HUES64 (cell line): ENCODE results near the gene TSPAN9.
"Not testable (repeated sequence)": the region's sequence is repeated elsewhere in the genome, so short reads cannot be mapped to it uniquely, and the experiment has no call there.

Source experiments
- H3K27ac ChIP-seq: 2 replicates; pipeline ENCODE4 v1.7.0; 2013; ENCODE audit warnings: low read depth, low read length, inconsistent platforms
- H3K27me3 ChIP-seq: 2 replicates; pipeline ENCODE4 v1.6.1; 2013; ENCODE audit warnings: mild to moderate bottlenecking, low read length; ENCODE audit not compliant: insufficient read depth
- H3K36me3 ChIP-seq: 2 replicates; pipeline ENCODE4 v1.6.1; 2013; ENCODE audit warnings: mild to moderate bottlenecking, low read length; ENCODE audit not compliant: insufficient read depth
- H3K4me1 ChIP-seq: 2 replicates; pipeline ENCODE4 v1.6.1; 2013; ENCODE audit warnings: mild to moderate bottlenecking, low read length, moderate library complexity; ENCODE audit not compliant: insufficient read depth
- H3K4me3 ChIP-seq: 2 replicates; pipeline ENCODE4 v1.5.1; 2013; ENCODE audit warnings: mild to moderate bottlenecking, low read length, moderate library complexity
- H3K9ac ChIP-seq: 2 replicates; pipeline ENCODE4 v1.6.1; 2013; ENCODE audit warnings: mild to moderate bottlenecking, low read depth, low read length
- H3K9me3 ChIP-seq: 2 replicates; pipeline ENCODE4 v1.6.1; 2013; ENCODE audit warnings: low read depth, low read length; ENCODE audit not compliant: insufficient read depth
- WGBS: fragments of 150-250, 120-280 bp; methylation state at CpG from one replicate; pipeline ENCODE4 v1.1.7; 2013; ENCODE audit warnings: missing lambda C conversion rate; 5-methylcytosine and 5-hydroxymethylcytosine counted together

TSPAN9 gene

DNA sequence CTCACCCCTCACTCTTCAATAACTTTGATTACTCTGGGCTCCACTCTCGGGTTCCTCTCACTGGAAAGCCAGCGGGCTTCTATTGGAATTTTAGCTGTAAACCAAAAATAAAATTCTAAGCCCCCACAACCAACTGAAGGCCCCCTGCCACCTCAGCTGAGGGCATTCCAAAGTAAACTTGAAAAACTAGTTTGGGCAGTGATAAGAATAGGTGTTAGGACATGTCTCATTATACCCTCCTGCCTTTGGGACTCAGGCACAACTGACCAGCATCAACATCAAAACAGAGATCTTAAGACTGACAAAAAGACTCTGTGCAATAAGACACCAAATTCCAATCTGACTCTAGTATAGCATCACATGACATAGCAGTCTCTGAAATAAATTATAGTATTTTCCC, 11.9 kb upstream of the TSPAN9 start:
- peaks cover 9% of the 10 kb centered on the region for H3K9me3 ChIP-seq
- H3K36me3 ChIP-seq = no peaks in the 10 kb centered on the region
- no peaks in the 10 kb centered on the region for H3K27me3 ChIP-seq
- no peak overlapping the region for H3K9ac ChIP-seq
- 90% methylated on average over 2 of the region's 2 CpGs for WGBS
- peaks cover 16% of the 10 kb centered on the region for H3K4me1 ChIP-seq
- no peak overlapping the region for H3K4me3 ChIP-seq
- H3K27ac ChIP-seq = no peak overlapping the region

DNA sequence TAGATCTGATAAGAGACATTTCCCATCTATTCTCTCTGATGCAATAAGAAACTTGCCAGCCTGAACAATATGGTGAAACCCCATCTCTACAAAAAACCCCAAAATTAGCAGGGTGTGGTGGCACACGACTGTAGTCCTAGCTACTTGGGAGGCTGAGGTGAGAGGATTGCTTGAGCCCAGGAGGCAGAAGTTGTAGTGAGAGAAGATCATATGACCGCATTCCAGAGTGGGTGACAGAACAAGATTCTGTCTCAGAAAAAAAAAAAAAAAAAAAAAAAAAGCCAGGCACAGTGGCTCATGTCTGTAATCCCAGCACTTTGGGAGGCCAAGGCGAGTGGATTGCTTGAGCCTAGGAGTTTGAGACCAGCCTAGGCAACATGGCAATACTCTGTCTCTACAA, 11.3 kb upstream of the TSPAN9 start:
- H3K4me1 ChIP-seq = peaks cover 16% of the 10 kb centered on the region
- not testable (repeated sequence) for H3K27me3 ChIP-seq, H3K9ac ChIP-seq, H3K27ac ChIP-seq, H3K36me3 ChIP-seq, H3K4me3 ChIP-seq, H3K9me3 ChIP-seq
- WGBS = 95% methylated on average over 3 of the region's 3 CpGs

DNA sequence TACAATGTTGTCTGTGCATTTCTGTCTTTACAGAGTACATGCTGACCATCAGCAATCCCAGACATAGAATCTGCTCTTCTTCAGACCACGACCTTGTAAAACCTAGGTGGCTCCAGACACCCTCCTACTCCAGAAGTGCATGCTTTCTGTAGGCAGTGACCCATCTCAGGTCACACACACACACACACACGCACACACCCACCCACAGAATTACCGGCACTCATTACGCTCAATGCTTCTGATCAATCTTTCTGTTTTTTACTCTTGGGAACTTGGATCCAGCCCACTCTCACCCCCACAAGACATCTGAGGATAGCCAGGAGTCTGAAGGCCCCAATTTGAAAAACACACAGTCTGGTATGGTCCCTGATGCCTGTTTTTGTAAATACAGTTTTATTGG, 7.5 kb upstream of the TSPAN9 start:
- WGBS = 93% methylated on average over 4 of the region's 4 CpGs
- Histone ChIP-seq H3K9me3 (no peaks in the 10 kb centered on the region), H3K36me3 (no peaks in the 10 kb centered on the region), H3K27ac (no peak overlapping the region), H3K9ac (no peak overlapping the region), H3K4me1 (peaks cover 8% of the 10 kb centered on the region), H3K27me3 (no peaks in the 10 kb centered on the region; the same call in 1 of the 2 replicates), H3K4me3 (no peak overlapping the region)

DNA sequence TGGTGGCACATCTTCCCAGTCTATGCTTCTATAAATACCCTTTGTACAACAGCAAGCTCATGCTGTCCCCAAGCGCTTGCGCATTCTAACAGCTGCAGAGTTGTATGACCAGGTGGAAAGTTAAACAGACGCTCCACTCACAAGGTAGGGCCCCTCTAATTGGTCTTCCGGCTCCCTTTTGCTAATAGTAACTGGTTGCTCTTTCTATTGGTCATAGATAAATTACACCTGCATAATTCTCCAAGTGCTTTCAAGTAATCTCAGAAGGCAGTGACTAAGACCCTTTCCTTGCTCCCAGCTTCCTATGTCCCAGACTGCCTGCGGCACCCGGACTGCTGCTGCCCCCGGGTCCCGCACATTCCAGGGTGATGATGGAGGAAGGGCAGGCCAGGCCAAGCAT, 6.1 kb upstream of the TSPAN9 start:
- Histone ChIP-seq H3K36me3 (no peaks in the 10 kb centered on the region), H3K27me3 (peaks cover 9% of the 10 kb centered on the region), H3K9ac (no peak overlapping the region), H3K9me3 (no peaks in the 10 kb centered on the region), H3K4me3 (no peak overlapping the region), H3K4me1 (no peaks in the 10 kb centered on the region), H3K27ac (no peak overlapping the region)
- 94% methylated on average over 8 of the region's 8 CpGs for whole genome bisulfite sequencing

GRCh38 chr12:3071710-3072109, 5.5 kb upstream of the TSPAN9 start:
- peaks cover 15% of the 10 kb centered on the region for H3K27me3 ChIP-seq
- no peaks in the 10 kb centered on the region for H3K36me3 ChIP-seq
- no peak overlapping the region for H3K9ac ChIP-seq
- no peak overlapping the region for H3K4me3 ChIP-seq
- H3K4me1 ChIP-seq = no peaks in the 10 kb centered on the region
- no peaks in the 10 kb centered on the region for H3K9me3 ChIP-seq
- H3K27ac ChIP-seq = no peak overlapping the region
- 94% methylated on average over 25 of the region's 25 CpGs for WGBS

DNA sequence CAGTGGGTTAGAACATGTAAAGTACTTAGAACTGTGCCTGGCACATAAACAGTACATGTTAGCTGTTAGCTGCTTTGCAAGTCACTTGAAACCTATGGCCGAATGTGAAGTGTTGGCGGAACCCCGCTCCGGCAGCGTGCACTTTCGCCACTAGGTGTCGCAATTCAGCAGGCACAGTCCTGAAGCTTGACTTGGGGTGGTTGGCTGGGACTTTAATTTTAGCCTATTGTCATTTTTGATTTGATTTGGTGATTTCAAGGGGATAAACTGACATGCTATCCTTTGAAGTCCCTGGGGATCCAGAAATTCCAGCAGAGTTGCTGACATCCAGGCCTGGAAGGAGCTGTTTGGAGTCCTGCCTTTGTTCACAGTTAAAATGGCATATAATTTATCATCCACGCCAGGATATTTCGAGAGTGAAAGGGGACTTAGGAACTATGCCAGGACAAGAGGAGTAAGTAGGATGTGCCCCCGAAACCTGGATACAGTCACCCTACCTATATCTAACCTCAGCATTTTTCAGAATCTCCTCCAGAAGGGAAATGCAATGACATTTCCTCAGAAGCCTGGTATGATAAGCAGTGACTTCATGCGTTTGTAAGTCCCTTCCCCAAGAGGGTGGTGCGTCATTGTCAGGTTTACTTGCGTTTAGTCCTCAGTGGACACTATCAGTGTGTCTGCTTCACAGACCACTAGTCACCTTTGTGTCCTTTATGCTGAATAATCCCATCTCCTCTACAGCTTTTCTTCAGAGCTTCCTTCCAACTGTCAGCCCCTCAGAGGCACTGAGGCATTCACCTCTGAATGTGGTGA, 3.5 kb upstream of the TSPAN9 start:
- Histone ChIP-seq H3K9me3 (no peaks in the 10 kb centered on the region), H3K4me3 (no peak overlapping the region), H3K4me1 (peaks cover 6% of the 10 kb centered on the region), H3K27me3 (peaks cover 23% of the 10 kb centered on the region), H3K9ac (no peak overlapping the region), H3K36me3 (no peaks in the 10 kb centered on the region), H3K27ac (no peak overlapping the region)
- WGBS = 41% methylated on average over 13 of the region's 13 CpGs

DNA sequence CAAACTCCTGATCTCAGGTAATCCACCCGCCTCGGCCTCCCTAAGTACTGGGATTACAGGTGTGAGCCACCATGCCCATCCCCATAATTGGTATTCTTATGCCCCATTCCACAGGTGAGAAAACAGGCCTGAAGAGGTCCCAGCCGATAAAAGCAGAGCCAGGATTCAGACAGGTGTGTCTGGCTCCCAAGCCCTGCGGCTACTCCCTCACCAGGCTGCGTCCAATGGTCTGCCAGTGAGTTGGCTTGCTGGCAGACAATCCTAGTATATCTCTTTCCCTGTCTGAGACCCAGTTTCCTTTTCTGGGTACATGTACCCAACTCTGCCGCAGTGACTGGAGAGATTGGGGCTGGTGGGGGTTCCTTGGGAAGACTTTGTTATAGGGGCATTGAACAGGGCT, 1.9 kb upstream of the TSPAN9 start:
- no peaks in the 10 kb centered on the region for H3K36me3 ChIP-seq
- peaks cover 6% of the 10 kb centered on the region for H3K4me1 ChIP-seq
- no peaks in the 10 kb centered on the region for H3K9me3 ChIP-seq
- H3K27ac ChIP-seq = no peak overlapping the region
- H3K4me3 ChIP-seq = no peak overlapping the region
- WGBS = 90% methylated on average over 6 of the region's 6 CpGs
- H3K9ac ChIP-seq = no peak overlapping the region
- peaks cover 23% of the 10 kb centered on the region for H3K27me3 ChIP-seq

DNA sequence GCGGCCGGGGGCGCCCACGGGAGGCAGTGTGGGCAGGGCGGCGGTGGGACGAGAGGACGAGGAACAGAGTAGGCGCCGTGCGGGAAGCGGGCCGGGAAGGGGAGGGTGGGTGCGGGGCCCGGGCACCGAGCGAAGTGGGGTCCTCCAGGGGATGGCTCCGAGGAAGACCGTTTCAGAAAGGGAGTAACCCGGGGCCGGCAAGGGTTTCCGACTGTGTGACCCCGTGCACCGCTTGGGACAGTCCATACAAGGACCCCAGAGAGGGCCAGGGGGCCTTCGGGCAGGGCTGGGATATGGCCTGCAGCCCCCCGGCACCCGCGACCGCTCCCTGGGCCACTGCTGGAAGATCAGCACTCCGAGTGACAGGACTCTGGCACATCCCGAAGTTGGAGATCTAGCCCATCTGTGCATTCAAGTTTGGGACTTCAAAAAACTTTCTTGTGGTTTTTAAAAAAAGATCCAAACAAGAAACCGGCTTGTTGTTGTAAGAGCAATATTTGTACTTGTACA, 448 bp downstream of the TSPAN9 start:
- Histone ChIP-seq H3K9ac (peak overlapping the region; percentile 63), H3K9me3 (no peaks in the 10 kb centered on the region), H3K4me1 (peaks cover 6% of the 10 kb centered on the region), H3K27ac (no peak overlapping the region), H3K4me3 (peak overlapping the region; percentile 72), H3K27me3 (peaks cover 23% of the 10 kb centered on the region), H3K36me3 (no peaks in the 10 kb centered on the region)
- 3% methylated on average over 32 of the region's 32 CpGs for WGBS

- H3K4me3 ChIP-seq = peak overlapping the region; percentile 72
- no peaks in the 10 kb centered on the region for H3K36me3 ChIP-seq
- peaks cover 6% of the 10 kb centered on the region for H3K4me1 ChIP-seq
- H3K9ac ChIP-seq = peak overlapping the region; percentile 63; the same call in 1 of the 2 replicates
- H3K27ac ChIP-seq = no peak overlapping the region
- H3K27me3 ChIP-seq = peaks cover 23% of the 10 kb centered on the region
- H3K9me3 ChIP-seq = no peaks in the 10 kb centered on the region
- 52% methylated on average over 7 of the region's 10 CpGs for WGBS
Measured at GRCh38 chr12:3078086-3078820, 1.1 kb downstream of the TSPAN9 start.

GRCh38 chr12:3081091-3081490, 3.9 kb downstream of the TSPAN9 start:
- Histone ChIP-seq H3K9ac (no peak overlapping the region), H3K27me3 (peaks cover 14% of the 10 kb centered on the region), H3K36me3 (no peaks in the 10 kb centered on the region), H3K4me3 (no peak overlapping the region), H3K9me3 (no peaks in the 10 kb centered on the region), H3K4me1 (peaks cover 27% of the 10 kb centered on the region), H3K27ac (no peak overlapping the region)
- 93% methylated on average over 9 of the region's 9 CpGs for WGBS

DNA sequence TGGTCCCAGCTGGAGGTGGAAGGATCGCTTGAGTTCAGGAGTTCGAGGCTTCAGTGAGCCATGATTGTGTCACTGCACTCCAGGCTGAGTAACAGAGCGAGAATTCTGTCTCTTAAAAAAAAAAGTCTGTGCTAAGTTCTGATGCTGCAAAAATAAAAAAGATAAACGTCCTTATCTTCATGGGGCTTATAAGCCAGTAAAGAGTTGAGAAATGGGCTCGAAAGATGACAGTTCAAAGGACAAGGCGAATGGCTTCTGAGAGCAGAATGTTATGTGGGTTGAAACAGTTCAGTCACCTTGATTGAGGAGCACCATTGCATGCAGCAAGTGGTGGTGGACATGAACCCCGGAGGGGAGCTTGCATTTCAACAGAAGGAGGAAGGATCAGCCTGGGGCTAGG, 4.7 kb downstream of the TSPAN9 start:
- Histone ChIP-seq H3K4me3 (no peak overlapping the region), H3K9me3 (no peaks in the 10 kb centered on the region), H3K4me1 (peaks cover 27% of the 10 kb centered on the region), H3K36me3 (no peaks in the 10 kb centered on the region), H3K27ac (no peak overlapping the region), H3K9ac (no peak overlapping the region), H3K27me3 (peaks cover 7% of the 10 kb centered on the region)
- WGBS = 80% methylated on average over 7 of the region's 7 CpGs
